ENCODE results near the gene IRX2. TPM values are rescaled to one million over a fixed set of nuclear protein-coding genes. Genes with fewer than 3 reads are reported as not detected.

IRX2 gene
- total RNA-seq, 1 donor, result 3.0 TPM

DNA sequence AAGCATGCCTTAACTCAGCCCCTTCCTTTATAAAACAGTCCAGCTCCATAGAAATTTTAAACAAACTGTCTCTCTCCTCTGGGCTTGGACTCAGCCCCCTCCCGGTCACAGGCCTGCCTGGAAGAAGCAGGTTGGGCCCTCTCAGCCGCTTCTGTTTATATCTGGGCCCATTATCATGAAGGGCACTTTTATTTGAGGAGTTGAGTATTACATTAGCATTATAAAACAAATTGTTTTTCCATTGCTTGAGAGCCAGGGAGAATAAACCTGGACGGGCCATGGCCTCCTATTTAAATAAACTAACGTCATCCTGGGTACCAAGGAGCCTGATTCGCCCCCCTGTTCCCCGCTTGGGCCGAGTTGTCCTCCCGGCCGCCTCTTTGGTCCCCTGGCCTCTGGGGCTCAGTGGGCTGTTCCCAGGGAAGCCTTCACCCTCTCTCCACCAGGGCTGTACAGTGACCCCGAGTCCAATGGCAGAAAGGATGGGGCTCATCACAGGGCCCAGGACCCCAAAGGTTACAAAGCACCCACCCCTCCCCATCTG is 13.2 kb downstream of the IRX2 start:
- DNase-seq (ENCODE audit: low read depth), result no peak
- TF ChIP-seq, protein P1, sequence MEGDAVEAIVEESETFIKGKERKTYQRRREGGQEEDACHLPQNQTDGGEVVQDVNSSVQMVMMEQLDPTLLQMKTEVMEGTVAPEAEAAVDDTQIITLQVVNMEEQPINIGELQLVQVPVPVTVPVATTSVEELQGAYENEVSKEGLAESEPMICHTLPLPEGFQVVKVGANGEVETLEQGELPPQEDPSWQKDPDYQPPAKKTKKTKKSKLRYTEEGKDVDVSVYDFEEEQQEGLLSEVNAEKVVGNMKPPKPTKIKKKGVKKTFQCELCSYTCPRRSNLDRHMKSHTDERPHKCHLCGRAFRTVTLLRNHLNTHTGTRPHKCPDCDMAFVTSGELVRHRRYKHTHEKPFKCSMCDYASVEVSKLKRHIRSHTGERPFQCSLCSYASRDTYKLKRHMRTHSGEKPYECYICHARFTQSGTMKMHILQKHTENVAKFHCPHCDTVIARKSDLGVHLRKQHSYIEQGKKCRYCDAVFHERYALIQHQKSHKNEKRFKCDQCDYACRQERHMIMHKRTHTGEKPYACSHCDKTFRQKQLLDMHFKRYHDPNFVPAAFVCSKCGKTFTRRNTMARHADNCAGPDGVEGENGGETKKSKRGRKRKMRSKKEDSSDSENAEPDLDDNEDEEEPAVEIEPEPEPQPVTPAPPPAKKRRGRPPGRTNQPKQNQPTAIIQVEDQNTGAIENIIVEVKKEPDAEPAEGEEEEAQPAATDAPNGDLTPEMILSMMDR (IDR thresholded peaks at IDR 0.05; ENCODE audit: insufficient read depth, low read depth, low read length), result no peak
- no peak overlapping the region for H3K4me3 ChIP-seq (ENCODE audit: low read depth, low read length)

DNA sequence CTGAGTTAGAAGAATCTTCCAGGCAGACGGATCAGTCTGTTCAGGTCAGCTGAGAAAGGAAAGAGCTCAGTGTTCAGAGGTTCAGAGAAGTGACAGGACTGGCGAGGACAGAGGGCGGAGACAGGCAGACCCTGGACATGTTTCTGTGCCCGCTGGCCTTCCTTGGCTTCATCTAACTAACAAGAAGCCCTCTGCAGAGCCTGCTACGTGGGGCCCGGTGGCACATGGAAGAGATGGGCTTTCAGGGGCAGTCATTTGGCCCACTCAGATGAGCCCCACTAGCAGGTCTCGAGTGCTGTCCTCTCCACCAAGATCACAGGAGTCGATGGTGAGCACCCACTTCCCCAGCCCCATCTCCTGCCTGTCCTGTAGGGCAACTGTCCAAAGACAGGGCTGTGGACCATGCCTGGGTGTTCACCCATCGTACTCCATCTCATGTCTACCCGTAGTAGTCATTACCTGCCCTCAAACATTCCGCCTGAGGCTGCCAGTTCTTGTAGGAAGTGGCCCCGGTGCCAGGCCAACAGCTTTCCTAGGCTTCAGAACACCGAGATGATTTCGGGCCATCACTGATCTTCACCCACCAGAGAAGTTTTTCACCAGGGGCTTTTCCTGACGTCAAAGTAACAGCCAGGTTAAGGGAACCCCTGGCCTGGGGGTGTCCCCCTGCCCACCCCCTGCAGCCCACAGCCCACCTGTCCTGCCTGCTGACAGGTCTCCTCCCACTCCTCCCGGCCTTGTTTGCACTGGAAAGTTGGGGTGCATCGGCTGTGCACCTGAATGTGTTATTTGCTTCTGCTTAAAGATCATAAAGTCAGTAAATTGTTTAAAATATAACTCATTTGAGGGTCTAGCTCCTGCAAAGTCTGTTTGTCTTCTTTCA is 14.0 kb downstream of the IRX2 start:
- H3K4me3 ChIP-seq (ENCODE audit: low read depth, low read length), result no peak overlapping the region
- TF ChIP-seq, protein P1 (IDR thresholded peaks at IDR 0.05; ENCODE audit: insufficient read depth, low read depth, low read length), result no peak
- no peak for DNase-seq (ENCODE audit: low read depth)

DNA sequence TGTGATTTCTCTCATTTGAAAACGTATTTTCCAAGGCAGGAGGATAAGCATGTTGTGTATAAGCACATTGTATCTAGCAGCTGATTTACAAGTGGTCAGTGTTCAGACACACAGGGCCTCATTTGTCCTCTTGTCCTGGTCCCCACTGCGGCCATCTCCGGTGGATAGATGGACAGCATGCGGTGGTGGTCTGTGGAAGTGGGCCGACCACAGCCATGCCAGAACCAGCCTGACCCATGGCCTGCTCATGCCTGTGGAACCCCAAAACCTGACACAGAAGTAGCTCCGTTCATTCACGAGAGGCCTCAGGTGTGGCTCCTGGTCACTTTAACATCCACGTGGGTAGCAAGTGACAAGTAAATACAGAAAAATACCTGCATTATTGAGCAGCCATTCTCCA is 14.6 kb downstream of the IRX2 start:
- TF ChIP-seq, protein P1 (IDR thresholded peaks at IDR 0.05; ENCODE audit: insufficient read depth, low read depth, low read length), result no peak
- no peak for DNase-seq (ENCODE audit: low read depth)
- H3K4me3 ChIP-seq (ENCODE audit: low read depth, low read length), result no peak overlapping the region

DNA sequence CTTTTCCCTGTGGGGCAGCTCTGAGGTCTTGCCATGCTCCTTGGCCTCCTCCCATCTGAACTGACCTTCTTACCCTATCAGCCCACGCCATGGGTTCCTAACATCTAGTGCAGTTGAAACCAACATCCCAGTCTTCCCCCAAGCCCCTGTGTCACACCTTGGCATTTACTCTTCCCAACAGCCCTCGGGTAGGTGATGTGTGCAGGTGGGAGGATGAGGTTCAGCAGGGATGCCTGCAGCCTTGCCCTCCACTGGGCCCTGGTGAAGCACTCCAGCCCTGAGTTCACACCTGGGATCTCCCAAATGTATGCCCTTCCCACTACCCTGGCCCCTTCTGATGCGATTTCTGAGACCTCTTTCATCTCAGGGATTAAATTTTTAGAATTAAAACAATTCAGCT is 15.5 kb downstream of the IRX2 start:
- no peak overlapping the region for H3K4me3 ChIP-seq (ENCODE audit: low read depth, low read length)
- TF ChIP-seq, protein P1 (IDR thresholded peaks at IDR 0.05; ENCODE audit: insufficient read depth, low read depth, low read length), result no peak
- DNase-seq (ENCODE audit: low read depth), result no peak

DNA sequence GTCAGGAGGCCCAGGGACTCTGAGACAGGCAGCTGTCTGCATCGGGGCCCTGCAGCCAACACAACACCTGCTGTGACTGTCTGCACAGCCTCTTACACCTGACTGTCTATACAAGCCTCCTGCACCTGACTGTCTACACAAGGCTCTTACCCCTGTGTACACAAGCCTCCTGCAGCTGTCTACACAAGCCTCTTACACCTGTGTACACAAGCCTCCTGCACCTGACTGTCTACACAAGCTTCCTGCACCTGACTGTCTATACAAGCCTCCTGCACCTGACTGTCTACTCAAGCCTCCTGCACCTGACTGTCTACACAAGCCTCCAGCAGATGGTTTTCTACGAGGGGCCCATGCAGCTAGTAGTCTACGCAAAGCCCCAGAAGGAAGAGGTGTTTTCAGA is 18.6 kb downstream of the IRX2 start:
- no peak for DNase-seq (ENCODE audit: low read depth)
- H3K4me3 ChIP-seq (ENCODE audit: low read depth, low read length), result no peak overlapping the region
- TF ChIP-seq, protein P1 (IDR thresholded peaks at IDR 0.05; ENCODE audit: insufficient read depth, low read depth, low read length), result no peak

DNA sequence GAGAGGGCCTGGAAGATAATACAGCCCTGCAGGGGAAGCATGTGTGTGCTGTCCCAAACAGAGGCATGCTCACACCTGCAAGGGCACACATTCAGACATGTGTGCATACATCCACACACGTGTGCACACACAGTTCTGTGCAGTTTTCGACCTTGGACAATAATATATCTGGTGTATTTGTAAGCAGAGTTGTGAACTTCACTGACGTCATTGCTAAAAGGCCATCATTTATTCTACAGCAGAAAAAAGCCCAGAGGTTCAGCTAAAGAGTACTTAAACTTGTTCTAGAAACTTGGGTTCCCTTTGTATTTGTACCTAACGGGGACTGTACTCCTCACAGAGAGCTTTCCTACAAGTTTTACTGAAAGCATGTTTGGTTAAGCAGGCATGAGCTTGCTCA is 19.5 kb downstream of the IRX2 start:
- no peak overlapping the region for H3K4me3 ChIP-seq (ENCODE audit: low read depth, low read length)
- TF ChIP-seq, protein P1 (IDR thresholded peaks at IDR 0.05; ENCODE audit: insufficient read depth, low read depth, low read length), result no peak
- DNase-seq (ENCODE audit: low read depth), result no peak

Measured in fibroblast of villous mesenchyme (primary cell).